ENCODE data around the gene P2RY14. TPM values are rescaled to one million over a fixed set of nuclear protein-coding genes. Genes with fewer than 3 reads are reported as not detected.

The P2RY14 gene
- total RNA-seq, 1 donor from 2014 or later: not detected

- H3K4me1 Mint-ChIP-seq (ENCODE audit: low read depth): no peaks in the 10 kb centered on the region
- no peaks in the 10 kb centered on the region for H3K9me3 Mint-ChIP-seq (ENCODE audit: low read depth)
- no peaks in the 10 kb centered on the region for H3K36me3 Mint-ChIP-seq (ENCODE audit: insufficient read depth)
These were observed 2.2 kb downstream of the P2RY14 start for GRCh38 chr3:151276038-151276686.

GRCh38 chr3:151275091-151275490, 3.3 kb downstream of the P2RY14 start:
- H3K27me3 Mint-ChIP-seq: no peaks in the 10 kb centered on the region
- H3K4me1 Mint-ChIP-seq (ENCODE audit: low read depth): no peaks in the 10 kb centered on the region
- TF ChIP-seq CTCF (IDR thresholded peaks at IDR 0.05; ENCODE audit: unreplicated experiment): no peak

More at GRCh38 chr3:151276038-151276686, 2.2 kb downstream of the P2RY14 start:
- H3K27me3 Mint-ChIP-seq: no peaks in the 10 kb centered on the region
- DNase-seq (ENCODE audit: low spot score, unreplicated experiment): no peak
- no peak for TF ChIP-seq CTCF (IDR thresholded peaks at IDR 0.05; ENCODE audit: unreplicated experiment)
- no peak overlapping the region for H3K4me3 Mint-ChIP-seq (ENCODE audit: low read depth)
- no peak overlapping the region for H3K27ac Mint-ChIP-seq

GRCh38 chr3:151269631-151270030, 8.7 kb downstream of the P2RY14 start:
- Mint-ChIP-seq H3K36me3 (ENCODE audit: insufficient read depth) (no peaks in the 10 kb centered on the region), H3K27ac (no peak overlapping the region), H3K27me3 (no peaks in the 10 kb centered on the region), H3K4me1 (ENCODE audit: low read depth) (no peaks in the 10 kb centered on the region), H3K9me3 (ENCODE audit: low read depth) (no peaks in the 10 kb centered on the region), H3K4me3 (ENCODE audit: low read depth) (no peak overlapping the region)
- no peak for DNase-seq (ENCODE audit: low spot score, unreplicated experiment)
- TF ChIP-seq CTCF (IDR thresholded peaks at IDR 0.05; ENCODE audit: unreplicated experiment): no peak

More at GRCh38 chr3:151275091-151275490, 3.3 kb downstream of the P2RY14 start:
- no peak overlapping the region for H3K27ac Mint-ChIP-seq
- H3K9me3 Mint-ChIP-seq (ENCODE audit: low read depth): no peaks in the 10 kb centered on the region
- H3K4me3 Mint-ChIP-seq (ENCODE audit: low read depth): no peak overlapping the region
- H3K36me3 Mint-ChIP-seq (ENCODE audit: insufficient read depth): no peaks in the 10 kb centered on the region
- no peak for DNase-seq (ENCODE audit: low spot score, unreplicated experiment)

GRCh38 chr3:151268267-151269235, 9.8 kb downstream of the P2RY14 start:
- DNase-seq (ENCODE audit: low spot score, unreplicated experiment): no peak
- Mint-ChIP-seq H3K4me1 (ENCODE audit: low read depth) (no peaks in the 10 kb centered on the region), H3K27me3 (no peaks in the 10 kb centered on the region), H3K4me3 (ENCODE audit: low read depth) (no peak overlapping the region), H3K27ac (peak overlapping the region; percentile 53), H3K36me3 (ENCODE audit: insufficient read depth) (no peaks in the 10 kb centered on the region), H3K9me3 (ENCODE audit: low read depth) (no peaks in the 10 kb centered on the region)
- TF ChIP-seq CTCF (IDR thresholded peaks at IDR 0.05; ENCODE audit: unreplicated experiment): no peak

GRCh38 chr3:151267066-151267465, 11.3 kb downstream of the P2RY14 start:
- H3K9me3 Mint-ChIP-seq (ENCODE audit: low read depth): no peaks in the 10 kb centered on the region
- no peak overlapping the region for H3K27ac Mint-ChIP-seq
- no peak for DNase-seq (ENCODE audit: low spot score, unreplicated experiment)
- H3K4me3 Mint-ChIP-seq (ENCODE audit: low read depth): no peak overlapping the region
- TF ChIP-seq CTCF (IDR thresholded peaks at IDR 0.05; ENCODE audit: unreplicated experiment): no peak
- H3K27me3 Mint-ChIP-seq: no peaks in the 10 kb centered on the region
- H3K36me3 Mint-ChIP-seq (ENCODE audit: insufficient read depth): no peaks in the 10 kb centered on the region
- H3K4me1 Mint-ChIP-seq (ENCODE audit: low read depth): no peaks in the 10 kb centered on the region

Data from progenitor cell of endocrine pancreas (in vitro differentiated cells).